ENCODE measurements around the gene TDRD7.

The TDRD7 gene

GRCh38 chr9:97500263-97500662, 88.4 kb downstream of the TDRD7 start:
- no peak overlapping the region for H3K27ac ChIP-seq
- TF ChIP-seq CTCF (conservative IDR thresholded peaks at IDR 0.05) (no peak), ZFX (IDR thresholded peaks at IDR 0.05) (no peak)

- TF ChIP-seq ZFX (IDR thresholded peaks at IDR 0.05), result no peak
- H3K27ac ChIP-seq, result no peak overlapping the region
Measured at GRCh38 chr9:97500765-97501176, 88.9 kb downstream of the TDRD7 start.

GRCh38 chr9:97501177-97501971, 89.5 kb downstream of the TDRD7 start, which contains the start of gene TMOD1:
Gene TMOD1 (plus strand): TSS chr9:97501666. CDS start chr9:97524189, 22,523 bp downstream.
- TF ChIP-seq CTCF (conservative IDR thresholded peaks at IDR 0.05) (peak; percentile 73), ZFX (IDR thresholded peaks at IDR 0.05) (no peak)
- peak within 1 kb of the TSS; percentile 16; the same call in 1 of the 2 replicates for H3K27ac ChIP-seq

- no peak for TF ChIP-seq CTCF (conservative IDR thresholded peaks at IDR 0.05)
- no peak for TF ChIP-seq ZFX (IDR thresholded peaks at IDR 0.05)
- H3K27ac ChIP-seq, result peak overlapping the region; percentile 16; the same call in 1 of the 2 replicates
Measured at GRCh38 chr9:97501972-97502221, 90.0 kb downstream of the TDRD7 start.

- peak overlapping the region; percentile 16; the same call in 1 of the 2 replicates for H3K27ac ChIP-seq
- TF ChIP-seq CTCF (conservative IDR thresholded peaks at IDR 0.05) (no peak), ZFX (IDR thresholded peaks at IDR 0.05) (no peak)
Measured at GRCh38 chr9:97502222-97502983, 90.5 kb downstream of the TDRD7 start.

GRCh38 chr9:97502984-97503861, 91.3 kb downstream of the TDRD7 start:
- H3K27ac ChIP-seq, result no peak overlapping the region
- TF ChIP-seq ZFX (IDR thresholded peaks at IDR 0.05) (no peak), CTCF (conservative IDR thresholded peaks at IDR 0.05) (no peak)

GRCh38 chr9:97503862-97504210, 91.9 kb downstream of the TDRD7 start:
- TF ChIP-seq ZFX (IDR thresholded peaks at IDR 0.05), result no peak
- no peak for TF ChIP-seq CTCF (conservative IDR thresholded peaks at IDR 0.05)
- no peak overlapping the region for H3K27ac ChIP-seq

Data from C4-2B (cell line).